ENCODE measurements around the gene P2RX7. TPM values are rescaled to one million over a fixed set of nuclear protein-coding genes. Genes with fewer than 3 reads are reported as not detected.

The P2RX7 gene
- total and polyA plus RNA-seq, 2 donors (not counting 3 experiments of a cell fraction or from before 2014, with no cell fraction given), result 1.3 to 8.1 TPM

DNA sequence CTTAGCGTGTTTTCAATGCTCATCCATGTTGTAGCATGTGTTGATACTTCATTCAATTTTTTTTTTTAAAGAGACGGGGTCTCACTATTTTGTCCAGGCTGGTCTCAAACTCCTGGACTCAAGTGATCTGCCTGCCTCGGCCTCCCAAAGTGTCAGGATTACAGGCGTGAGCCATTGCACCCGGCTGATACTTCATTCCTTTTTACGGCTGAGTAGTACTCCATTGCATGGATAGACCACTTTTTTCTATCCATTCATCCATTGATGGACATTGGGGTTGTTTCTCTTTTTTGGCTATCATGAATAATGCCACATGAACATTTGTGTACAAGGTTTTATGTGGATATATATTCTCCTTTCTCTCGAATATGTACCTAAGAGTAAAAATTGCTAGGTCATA lies 1.2 kb downstream of the P2RX7 start:
- H2AFZ ChIP-seq (ENCODE audit: low read depth, low read length), result no peak overlapping the region

More for the DNA sequence above, 1.2 kb downstream of the P2RX7 start:
- Histone ChIP-seq H3K9me3 (replicated peaks; ENCODE audit: control insufficient read depth, insufficient read depth, low read length) (no peaks in the 10 kb centered on the region), H3K4me3 (replicated peaks in 1 of 3; ENCODE audit: insufficient read depth in 1 of 3, low read depth in 1 of 3, low read length in 3 of 3) (no peak overlapping the region), H3K79me2 (ENCODE audit: control insufficient read depth, insufficient read depth, low read length) (no peaks in the 10 kb centered on the region), H3K27ac (ENCODE audit: insufficient read depth, low read depth, low read length) (no peak overlapping the region), H3K9me1 (replicated peaks; ENCODE audit: control insufficient read depth, extremely low read depth, insufficient read depth, low read length) (no peaks in the 10 kb centered on the region), H3K9ac (replicated peaks; ENCODE audit: extremely low read depth, insufficient read depth, low read length) (no peak overlapping the region), H4K20me1 (replicated peaks; ENCODE audit: control insufficient read depth, extremely low read depth, insufficient read depth, low read length) (no peaks in the 10 kb centered on the region), H3K36me3 (ENCODE audit: control insufficient read depth in 2 of 2, extremely low read depth in 1 of 2, insufficient read depth in 2 of 2, low read length in 2 of 2) (no peaks in the 10 kb centered on the region), H3K4me2 (ENCODE audit: insufficient read depth, low read length) (peak overlapping the region; percentile 23), H3K27me3 (ENCODE audit: control insufficient read depth in 2 of 2, insufficient read depth in 2 of 2, low read length in 2 of 2) (no peaks in the 10 kb centered on the region), H3K4me1 (ENCODE audit: control insufficient read depth, extremely low read depth, insufficient read depth, low read length) (peaks cover 19% of the 10 kb centered on the region)
- BruUV-seq (replicated peaks), result no TSS peak
- ChIA-PET POLR2A (no interaction called here), CTCF (no interaction called here)
- intact Hi-C loops (cut with micrococcal nuclease), result loop anchor here (2.0 kb wide), 4 partner anchors 37 to 97 kb away; no protein-coding TSS in a partner anchor
- DNase-seq (ENCODE audit: low read depth, low spot score), result no peak
- TF ChIP-seq, protein P1, sequence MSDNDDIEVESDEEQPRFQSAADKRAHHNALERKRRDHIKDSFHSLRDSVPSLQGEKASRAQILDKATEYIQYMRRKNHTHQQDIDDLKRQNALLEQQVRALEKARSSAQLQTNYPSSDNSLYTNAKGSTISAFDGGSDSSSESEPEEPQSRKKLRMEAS (IDR thresholded peaks at IDR 0.05; ENCODE audit: insufficient read depth, insufficient read length), result no peak
- no peak for TF ChIP-seq MYC (IDR thresholded peaks at IDR 0.05; ENCODE audit: low read depth, low read length)
- TF ChIP-seq POLR2A (IDR thresholded peaks at IDR 0.05; ENCODE audit: low read depth, low read length), result no peak
- no peak for TF ChIP-seq EZH2 (IDR thresholded peaks at IDR 0.05; ENCODE audit: borderline replicate concordance, low read depth, low read length, severe bottlenecking)
- no peak for TF ChIP-seq POLR2AphosphoS5 (IDR thresholded peaks at IDR 0.05; ENCODE audit: insufficient read depth, low read depth, low read length)
- TF ChIP-seq, protein P2, sequence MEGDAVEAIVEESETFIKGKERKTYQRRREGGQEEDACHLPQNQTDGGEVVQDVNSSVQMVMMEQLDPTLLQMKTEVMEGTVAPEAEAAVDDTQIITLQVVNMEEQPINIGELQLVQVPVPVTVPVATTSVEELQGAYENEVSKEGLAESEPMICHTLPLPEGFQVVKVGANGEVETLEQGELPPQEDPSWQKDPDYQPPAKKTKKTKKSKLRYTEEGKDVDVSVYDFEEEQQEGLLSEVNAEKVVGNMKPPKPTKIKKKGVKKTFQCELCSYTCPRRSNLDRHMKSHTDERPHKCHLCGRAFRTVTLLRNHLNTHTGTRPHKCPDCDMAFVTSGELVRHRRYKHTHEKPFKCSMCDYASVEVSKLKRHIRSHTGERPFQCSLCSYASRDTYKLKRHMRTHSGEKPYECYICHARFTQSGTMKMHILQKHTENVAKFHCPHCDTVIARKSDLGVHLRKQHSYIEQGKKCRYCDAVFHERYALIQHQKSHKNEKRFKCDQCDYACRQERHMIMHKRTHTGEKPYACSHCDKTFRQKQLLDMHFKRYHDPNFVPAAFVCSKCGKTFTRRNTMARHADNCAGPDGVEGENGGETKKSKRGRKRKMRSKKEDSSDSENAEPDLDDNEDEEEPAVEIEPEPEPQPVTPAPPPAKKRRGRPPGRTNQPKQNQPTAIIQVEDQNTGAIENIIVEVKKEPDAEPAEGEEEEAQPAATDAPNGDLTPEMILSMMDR (IDR thresholded peaks at IDR 0.05; ENCODE audit: extremely low read depth in 1 of 2, insufficient read depth in 1 of 2, low read depth in 1 of 2, low read length in 2 of 2), result no peak
- TF ChIP-seq GATA2 (IDR thresholded peaks at IDR 0.05; ENCODE audit: insufficient read depth, insufficient read length, low read depth, low read length), result no peak
- no peak for TF ChIP-seq FOS (IDR thresholded peaks at IDR 0.05; ENCODE audit: borderline replicate concordance, insufficient read depth, low read length)
- no peak for TF ChIP-seq JUN (IDR thresholded peaks at IDR 0.05; ENCODE audit: borderline replicate concordance, insufficient read depth, insufficient read length, low read depth)
- no peak for FAIRE-seq
- dilution Hi-C loops (cut with MboI; ENCODE audit: extremely low pct_ligation_motif_present, low sequenced_read_pairs), result no loop called here

Data from endothelial cell of umbilical vein (primary cell).